Activated naive CD4-positive, alpha-beta T cell treated with anti-CD3 and anti-CD28 coated beads, Interleukin-2, amount 50 U/mL, for 24 hours (primary cell): ENCODE results near the gene CARD11.

Experiments used
- H3K27ac Mint-ChIP-seq: one replicate; pipeline ENCODE4 v1.8.0; 2021; ENCODE audit warnings: mild to moderate bottlenecking, mixed read lengths
- H3K27me3 Mint-ChIP-seq: one replicate; pipeline ENCODE4 v1.8.0; 2021; ENCODE audit warnings: mixed read lengths
- H3K36me3 Mint-ChIP-seq: one replicate; pipeline ENCODE4 v1.8.0; 2021; ENCODE audit warnings: mixed read lengths
- H3K4me1 Mint-ChIP-seq: one replicate; pipeline ENCODE4 v1.8.0; 2021; ENCODE audit warnings: mixed read lengths
- H3K4me3 Mint-ChIP-seq: one replicate; pipeline ENCODE4 v1.8.0; 2021; ENCODE audit warnings: mild to moderate bottlenecking, mixed read lengths
- H3K9me3 Mint-ChIP-seq: one replicate; pipeline ENCODE4 v1.8.0; 2021; ENCODE audit warnings: mixed read lengths

Gene CARD11

DNA sequence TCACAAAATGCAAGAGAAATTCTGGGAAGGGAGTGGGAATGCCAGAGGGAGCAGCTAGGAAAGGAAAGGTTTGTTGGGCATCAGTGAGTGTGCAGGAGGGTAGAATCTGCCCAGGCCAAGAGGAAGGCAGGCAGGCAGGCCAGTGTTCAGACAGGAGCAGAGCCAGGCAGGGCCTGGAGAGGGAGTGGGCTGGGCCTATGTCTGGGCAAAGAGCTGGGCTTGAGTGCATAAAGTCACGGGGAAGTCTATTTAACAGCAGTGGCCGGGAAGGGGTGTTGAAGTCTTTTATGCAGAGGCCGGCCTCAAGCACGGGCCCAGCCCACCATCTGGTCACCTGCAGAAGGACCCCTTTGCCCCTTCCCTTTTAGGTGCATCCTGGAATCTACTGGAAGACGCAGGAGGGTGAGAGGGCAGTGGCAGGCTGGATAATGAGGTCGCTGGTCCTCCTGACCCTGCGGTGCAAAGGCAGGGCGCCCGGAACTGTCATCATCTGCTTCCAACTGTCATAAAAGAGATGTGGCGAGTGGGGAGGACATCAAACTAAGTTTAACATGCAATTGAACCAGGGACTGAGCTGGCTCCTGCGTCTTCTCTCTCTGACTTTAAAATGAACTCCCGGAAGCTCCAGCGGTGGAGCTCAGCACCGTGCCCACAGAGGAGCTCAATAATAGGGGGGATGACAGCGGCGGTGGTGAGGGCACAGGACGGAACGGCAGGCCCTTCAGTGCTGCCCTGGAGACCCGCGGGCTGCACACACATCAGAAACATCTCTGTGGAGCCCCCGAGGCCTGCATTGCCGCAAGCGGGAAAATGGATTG lies 29.5 kb downstream of the CARD11 start:
- no peaks in the 10 kb centered on the region for H3K27me3 Mint-ChIP-seq
- peaks cover 27% of the 10 kb centered on the region for H3K36me3 Mint-ChIP-seq
- peaks cover 50% of the 10 kb centered on the region for H3K4me1 Mint-ChIP-seq
- no peak overlapping the region for H3K4me3 Mint-ChIP-seq
- H3K27ac Mint-ChIP-seq: peak overlapping the region; percentile 35
- H3K9me3 Mint-ChIP-seq: no peaks in the 10 kb centered on the region

DNA sequence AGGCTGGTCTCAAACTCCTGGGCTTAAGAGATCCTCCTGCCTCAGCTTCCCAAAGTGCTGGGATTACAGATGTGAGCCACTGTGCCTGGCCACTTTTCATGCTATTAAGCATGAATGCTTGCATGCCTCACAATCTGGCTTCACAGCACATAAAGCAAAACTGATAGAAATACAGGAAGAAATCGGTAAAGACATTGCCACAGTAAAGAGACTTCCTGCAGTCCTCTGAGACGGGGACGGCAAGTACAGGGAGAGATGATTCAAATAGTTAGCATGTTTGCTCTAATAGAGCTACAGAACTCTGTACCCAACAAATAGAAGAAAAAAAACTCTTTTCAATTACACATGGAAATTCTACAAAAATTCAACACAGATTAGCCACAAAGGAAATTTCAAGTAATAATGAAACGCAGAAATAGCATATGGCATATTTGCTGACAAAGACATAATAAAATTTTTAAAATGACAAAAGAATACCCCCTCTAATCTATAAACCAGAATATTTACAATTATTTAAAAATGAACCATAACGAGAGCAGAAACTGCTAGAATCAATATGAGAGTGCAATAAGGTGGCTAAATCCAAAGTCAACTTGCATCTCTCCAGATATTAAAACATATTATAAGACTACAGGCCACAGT lies 32.3 kb downstream of the CARD11 start:
- Mint-ChIP-seq H3K9me3 (no peaks in the 10 kb centered on the region), H3K4me1 (peaks cover 69% of the 10 kb centered on the region), H3K36me3 (peaks cover 25% of the 10 kb centered on the region), H3K27ac (peak overlapping the region; percentile 76), H3K27me3 (no peaks in the 10 kb centered on the region), H3K4me3 (peak overlapping the region; percentile 68)

DNA sequence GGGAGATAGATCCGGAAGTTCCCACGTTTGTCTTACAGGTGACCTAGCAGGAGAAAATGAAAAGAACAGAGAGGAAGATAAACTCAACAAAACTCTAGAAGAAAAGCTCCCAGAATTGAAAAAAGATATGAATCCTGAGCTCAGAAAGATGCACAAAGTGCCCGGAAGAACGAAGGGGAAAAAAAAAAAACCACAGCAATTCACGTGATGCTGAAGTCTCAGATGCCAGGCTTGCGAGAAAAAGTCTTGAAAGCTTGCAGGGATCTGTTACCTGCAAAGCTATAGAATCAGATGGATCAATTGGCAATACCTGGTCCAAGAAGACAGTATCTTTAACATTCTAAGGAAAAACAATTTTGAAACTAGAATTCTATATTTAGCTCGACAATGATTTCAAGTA lies 33.5 kb downstream of the CARD11 start:
- Mint-ChIP-seq H3K4me1 (peaks cover 77% of the 10 kb centered on the region), H3K9me3 (no peaks in the 10 kb centered on the region)

DNA sequence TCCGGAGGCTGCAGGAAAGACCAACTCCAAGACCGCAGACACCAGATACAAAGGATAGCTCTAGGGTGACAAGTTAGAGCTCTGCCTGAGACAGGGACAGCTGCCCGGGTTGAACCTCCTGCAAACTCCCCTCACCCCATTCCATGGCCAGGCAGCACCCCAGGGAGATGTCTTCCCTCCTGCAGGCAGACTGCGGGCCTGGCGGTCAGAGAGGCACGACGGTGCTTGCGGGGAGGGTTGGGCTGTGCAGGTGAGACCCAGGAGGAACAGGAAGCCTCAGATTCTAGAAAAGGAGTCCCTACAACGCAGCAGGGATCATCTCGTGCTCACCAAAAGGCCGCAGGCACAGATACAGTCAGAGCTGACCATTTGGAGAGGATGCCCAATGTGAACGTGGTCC lies 34.6 kb downstream of the CARD11 start:
- H3K27ac Mint-ChIP-seq: no peak overlapping the region
- H3K4me3 Mint-ChIP-seq: no peak overlapping the region

More for the DNA sequence above, 33.5 kb downstream of the CARD11 start:
- peak overlapping the region; percentile 37 for H3K4me3 Mint-ChIP-seq
- peaks cover 20% of the 10 kb centered on the region for H3K36me3 Mint-ChIP-seq
- H3K27ac Mint-ChIP-seq: peak overlapping the region; percentile 56
- H3K27me3 Mint-ChIP-seq: no peaks in the 10 kb centered on the region

DNA sequence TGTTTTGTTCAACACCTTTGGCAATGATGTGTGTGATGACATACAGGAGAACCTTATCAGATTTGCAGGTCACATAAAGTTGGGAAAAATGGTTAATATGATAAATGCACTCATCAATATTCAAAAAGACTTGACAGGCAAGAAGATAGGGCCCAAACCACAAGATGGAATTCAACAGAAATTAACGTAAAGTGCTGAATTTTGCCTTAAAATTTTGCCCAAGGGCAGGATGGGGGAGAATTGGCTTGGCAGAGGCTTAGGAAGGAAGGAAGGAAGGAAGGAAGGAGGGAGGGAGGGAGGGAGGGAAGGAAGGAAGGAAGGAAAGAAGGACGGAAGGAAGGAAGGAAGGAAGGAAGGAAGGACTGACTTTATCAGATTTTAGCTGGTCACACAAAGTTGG lies 35.3 kb downstream of the CARD11 start:
- Mint-ChIP-seq H3K4me3 (no peak overlapping the region), H3K27ac (peak overlapping the region; percentile 25), H3K9me3 (no peaks in the 10 kb centered on the region)

More for the DNA sequence above, 34.6 kb downstream of the CARD11 start:
- H3K27me3 Mint-ChIP-seq: no peaks in the 10 kb centered on the region
- H3K9me3 Mint-ChIP-seq: no peaks in the 10 kb centered on the region
- H3K4me1 Mint-ChIP-seq: peaks cover 77% of the 10 kb centered on the region
- peaks cover 14% of the 10 kb centered on the region for H3K36me3 Mint-ChIP-seq

DNA sequence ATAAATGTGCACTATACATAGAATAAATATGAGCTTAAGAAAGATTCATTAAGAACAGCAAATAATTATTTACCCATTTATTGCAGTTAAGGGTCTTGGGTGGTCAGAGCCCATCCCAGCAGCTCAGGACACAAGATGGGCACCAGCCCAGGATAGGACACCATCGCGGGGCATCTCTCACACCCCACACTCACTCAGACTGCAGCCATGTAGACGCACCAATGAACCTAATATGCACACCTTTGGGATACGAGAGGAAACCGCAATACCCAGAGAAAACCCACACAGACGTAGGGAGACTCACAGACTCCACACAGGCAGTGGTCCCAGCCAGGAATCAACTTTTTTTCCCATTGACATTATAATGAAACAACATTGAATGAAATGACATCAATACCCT lies 36.0 kb downstream of the CARD11 start:
- Mint-ChIP-seq H3K36me3 (peaks cover 5% of the 10 kb centered on the region), H3K4me3 (no peak overlapping the region), H3K4me1 (peaks cover 76% of the 10 kb centered on the region), H3K27me3 (no peaks in the 10 kb centered on the region), H3K27ac (peak overlapping the region; percentile 25), H3K9me3 (no peaks in the 10 kb centered on the region)

More for the DNA sequence above, 35.3 kb downstream of the CARD11 start:
- H3K36me3 Mint-ChIP-seq: peaks cover 12% of the 10 kb centered on the region
- H3K27me3 Mint-ChIP-seq: no peaks in the 10 kb centered on the region
- peaks cover 80% of the 10 kb centered on the region for H3K4me1 Mint-ChIP-seq

DNA sequence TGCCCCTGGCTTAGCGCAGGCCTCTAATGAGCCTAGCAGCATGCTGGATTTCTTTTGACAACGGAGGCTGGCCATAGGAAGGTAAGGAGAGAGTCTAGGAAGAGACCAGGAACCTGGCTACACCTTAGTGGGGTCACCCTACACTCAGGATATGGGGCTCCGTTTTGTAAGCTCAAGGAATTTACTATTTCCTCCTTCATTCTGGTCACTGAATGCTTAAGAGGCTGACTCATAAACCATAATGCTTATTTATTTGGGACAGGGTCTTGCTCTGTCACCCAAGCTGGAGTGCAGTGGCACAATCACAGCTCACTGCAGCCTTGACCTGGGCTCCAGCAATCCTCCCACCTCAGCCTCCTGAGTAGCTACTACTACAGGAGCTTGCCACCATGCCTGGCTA lies 38.4 kb downstream of the CARD11 start:
- H3K27me3 Mint-ChIP-seq: no peaks in the 10 kb centered on the region
- no peaks in the 10 kb centered on the region for H3K9me3 Mint-ChIP-seq
- H3K27ac Mint-ChIP-seq: no peak overlapping the region
- H3K36me3 Mint-ChIP-seq: peaks cover 8% of the 10 kb centered on the region
- no peak overlapping the region for H3K4me3 Mint-ChIP-seq
- H3K4me1 Mint-ChIP-seq: peaks cover 65% of the 10 kb centered on the region

DNA sequence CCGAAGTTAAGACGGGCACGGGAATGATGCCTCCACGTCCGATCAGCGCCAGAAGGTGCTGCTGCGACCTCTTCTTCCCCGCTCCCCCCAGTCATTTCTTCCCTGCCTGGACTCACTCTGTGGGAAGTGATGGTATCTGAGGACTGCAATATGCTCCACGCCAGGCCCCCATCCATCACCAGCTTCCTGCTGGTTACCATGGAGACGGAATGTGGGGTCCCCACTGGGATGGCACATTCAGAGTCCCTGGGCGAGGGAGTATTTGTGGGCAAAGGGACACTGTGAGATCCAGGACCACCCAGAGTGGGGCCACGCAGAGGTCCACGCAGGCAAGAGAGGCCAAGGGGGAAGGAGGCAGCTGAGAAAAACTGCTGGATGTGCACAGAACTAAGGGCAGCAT lies 39.7 kb downstream of the CARD11 start:
- Mint-ChIP-seq H3K9me3 (no peaks in the 10 kb centered on the region), H3K4me1 (peaks cover 60% of the 10 kb centered on the region), H3K36me3 (peaks cover 8% of the 10 kb centered on the region), H3K27me3 (no peaks in the 10 kb centered on the region), H3K4me3 (no peak overlapping the region), H3K27ac (peak overlapping the region; percentile 51)

DNA sequence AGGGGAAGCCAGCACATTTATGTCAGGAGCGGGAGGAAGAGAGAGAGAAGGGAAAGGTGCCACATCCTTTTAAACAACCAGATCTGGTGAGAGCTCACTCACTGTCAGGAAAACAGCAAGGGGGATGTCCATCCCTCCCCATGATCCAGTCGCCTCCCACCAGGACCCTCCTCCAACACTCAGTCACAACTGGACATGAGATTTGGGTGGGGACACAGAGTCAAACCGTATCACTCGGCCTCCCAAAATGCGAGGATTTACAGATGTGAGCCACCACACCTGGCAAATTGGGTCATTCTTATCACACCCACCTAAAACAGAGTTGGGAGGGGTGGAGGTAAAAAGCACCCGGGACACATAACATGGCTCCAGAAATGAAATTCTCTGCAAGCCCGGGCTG lies 41.0 kb downstream of the CARD11 start:
- Mint-ChIP-seq H3K36me3 (peaks cover 9% of the 10 kb centered on the region), H3K27me3 (no peaks in the 10 kb centered on the region), H3K9me3 (no peaks in the 10 kb centered on the region), H3K27ac (no peak overlapping the region), H3K4me3 (no peak overlapping the region), H3K4me1 (peaks cover 49% of the 10 kb centered on the region)

DNA sequence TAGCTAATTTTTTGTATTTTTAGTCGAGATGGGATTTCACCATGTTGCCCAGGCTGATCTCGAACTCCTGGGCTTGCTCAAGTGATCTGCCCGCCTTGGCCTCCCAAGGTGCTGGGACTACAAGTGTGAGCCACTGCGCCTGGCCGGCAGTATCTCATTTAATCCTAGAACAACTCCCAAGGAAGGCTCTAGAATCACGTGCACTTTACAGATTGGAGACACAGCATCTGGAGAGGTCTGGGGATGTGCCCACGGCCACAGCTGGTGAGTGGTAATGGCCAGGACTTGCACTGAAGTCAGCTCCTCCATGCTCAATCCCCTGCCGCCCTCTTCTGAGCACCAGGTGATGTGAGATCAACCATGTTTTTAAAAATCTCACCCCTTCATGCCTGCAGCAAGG lies 43.1 kb downstream of the CARD11 start:
- Mint-ChIP-seq H3K9me3 (no peaks in the 10 kb centered on the region), H3K4me1 (peaks cover 31% of the 10 kb centered on the region), H3K4me3 (no peak overlapping the region), H3K27ac (no peak overlapping the region), H3K36me3 (peaks cover 11% of the 10 kb centered on the region), H3K27me3 (no peaks in the 10 kb centered on the region)

DNA sequence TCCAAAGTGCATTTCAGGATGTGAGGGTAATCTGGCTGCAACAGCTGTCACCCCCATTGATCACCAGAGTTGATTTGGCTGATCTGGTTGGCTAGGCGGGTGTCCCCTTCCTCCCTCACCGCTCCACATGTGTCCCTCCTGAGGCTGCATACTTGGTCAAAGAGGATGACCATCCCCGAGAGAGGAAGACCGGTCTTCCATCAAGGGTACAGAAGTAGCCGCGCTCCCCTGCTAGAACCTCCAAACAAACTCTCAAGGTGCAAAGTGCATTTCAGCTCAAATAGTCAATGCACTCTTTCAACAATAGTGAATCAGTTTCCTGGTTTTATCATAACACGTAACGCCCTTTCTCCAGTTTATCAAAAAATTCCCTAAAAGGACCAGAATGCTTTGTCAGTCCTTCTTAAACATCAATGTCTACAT lies 44.6 kb downstream of the CARD11 start:
- H3K9me3 Mint-ChIP-seq: no peaks in the 10 kb centered on the region
- peak overlapping the region; percentile 62 for H3K27ac Mint-ChIP-seq
- H3K36me3 Mint-ChIP-seq: peaks cover 22% of the 10 kb centered on the region
- no peaks in the 10 kb centered on the region for H3K27me3 Mint-ChIP-seq
- peaks cover 31% of the 10 kb centered on the region for H3K4me1 Mint-ChIP-seq
- no peak overlapping the region for H3K4me3 Mint-ChIP-seq

DNA sequence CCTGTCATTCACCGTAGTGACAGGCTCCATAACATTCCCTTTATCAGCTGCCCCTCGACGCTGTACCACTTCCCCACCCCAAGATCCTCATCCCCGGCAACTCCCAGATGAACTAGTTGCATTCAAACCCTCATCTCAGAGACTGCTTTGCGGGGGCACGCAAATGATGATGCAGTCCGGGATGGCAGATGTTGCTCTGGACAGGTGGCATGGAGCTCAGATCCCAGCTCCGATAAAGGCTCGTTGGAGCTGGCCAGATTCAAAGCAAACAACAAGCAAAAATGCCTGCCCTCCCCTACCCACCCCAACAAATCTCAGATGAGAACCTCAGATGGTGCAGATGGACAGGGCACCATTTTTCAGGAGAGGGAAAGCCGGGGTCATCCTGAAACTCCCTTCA lies 46.7 kb downstream of the CARD11 start:
- Mint-ChIP-seq H3K27ac (no peak overlapping the region), H3K4me3 (no peak overlapping the region), H3K27me3 (no peaks in the 10 kb centered on the region), H3K36me3 (peaks cover 31% of the 10 kb centered on the region), H3K4me1 (peaks cover 24% of the 10 kb centered on the region), H3K9me3 (no peaks in the 10 kb centered on the region)

DNA sequence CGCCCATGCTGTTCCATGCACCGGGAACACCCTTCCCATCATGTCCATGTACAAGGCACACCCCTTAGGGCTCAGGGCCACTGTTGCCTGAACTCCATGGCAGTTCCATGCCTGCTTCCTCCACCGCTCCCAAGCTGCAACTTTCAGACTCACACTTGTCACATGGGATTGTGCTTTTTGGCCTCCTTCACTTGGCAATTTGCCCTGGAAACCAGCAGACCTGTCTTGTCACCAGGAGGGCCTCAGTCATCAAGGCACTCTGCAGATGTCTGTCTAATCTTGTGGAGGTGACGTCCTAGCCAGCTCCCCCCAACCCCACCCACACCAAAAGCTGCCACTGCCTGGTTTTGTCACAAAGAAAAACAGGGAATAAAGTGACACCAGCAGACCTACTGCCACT lies 47.5 kb downstream of the CARD11 start:
- H3K27me3 Mint-ChIP-seq: no peaks in the 10 kb centered on the region
- H3K27ac Mint-ChIP-seq: no peak overlapping the region
- H3K9me3 Mint-ChIP-seq: no peaks in the 10 kb centered on the region
- peaks cover 32% of the 10 kb centered on the region for H3K36me3 Mint-ChIP-seq
- H3K4me3 Mint-ChIP-seq: no peak overlapping the region
- H3K4me1 Mint-ChIP-seq: peaks cover 19% of the 10 kb centered on the region

DNA sequence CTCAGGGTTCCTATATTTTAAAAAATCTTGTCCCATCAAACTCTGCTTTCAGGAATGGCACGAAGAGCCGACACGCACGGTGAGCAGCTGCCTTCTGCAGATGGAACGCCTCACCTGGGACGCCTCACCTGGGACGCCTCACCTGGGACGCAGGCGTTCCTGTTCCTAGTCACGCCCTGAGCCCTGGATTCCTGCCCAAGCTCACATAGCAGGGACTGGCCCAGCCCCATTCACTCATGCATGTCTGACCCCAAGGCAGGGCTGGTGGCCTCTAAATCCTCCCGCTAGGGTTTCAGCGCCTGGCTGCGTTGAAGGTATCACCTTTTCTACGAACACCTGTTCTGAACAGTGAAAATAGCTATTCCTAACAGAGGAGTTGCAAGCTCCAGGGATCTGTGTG lies 49.8 kb downstream of the CARD11 start:
- no peak overlapping the region for H3K27ac Mint-ChIP-seq
- H3K4me1 Mint-ChIP-seq: peaks cover 22% of the 10 kb centered on the region
- H3K9me3 Mint-ChIP-seq: no peaks in the 10 kb centered on the region
- H3K27me3 Mint-ChIP-seq: no peaks in the 10 kb centered on the region
- no peak overlapping the region for H3K4me3 Mint-ChIP-seq
- peaks cover 41% of the 10 kb centered on the region for H3K36me3 Mint-ChIP-seq

DNA sequence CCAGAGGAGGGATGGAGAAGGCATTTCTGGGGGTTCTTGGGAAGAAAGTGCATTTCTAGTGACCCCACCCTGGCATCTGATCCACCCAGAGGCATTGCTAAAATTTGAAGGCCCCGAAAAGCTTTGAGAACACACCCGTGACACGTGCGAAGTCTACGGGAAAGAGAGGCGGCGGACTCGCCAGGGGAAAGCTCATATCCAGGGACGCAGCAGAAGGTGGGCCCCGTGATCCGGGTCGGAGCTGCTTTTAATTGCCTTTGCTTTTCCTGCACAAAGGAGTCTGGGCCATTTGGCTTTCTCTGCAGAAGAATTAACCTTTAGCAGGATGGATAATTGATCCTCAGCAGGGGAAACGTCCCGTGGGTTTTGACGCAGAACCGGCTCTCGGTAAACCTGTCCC lies 50.3 kb downstream of the CARD11 start:
- no peak overlapping the region for H3K27ac Mint-ChIP-seq

DNA sequence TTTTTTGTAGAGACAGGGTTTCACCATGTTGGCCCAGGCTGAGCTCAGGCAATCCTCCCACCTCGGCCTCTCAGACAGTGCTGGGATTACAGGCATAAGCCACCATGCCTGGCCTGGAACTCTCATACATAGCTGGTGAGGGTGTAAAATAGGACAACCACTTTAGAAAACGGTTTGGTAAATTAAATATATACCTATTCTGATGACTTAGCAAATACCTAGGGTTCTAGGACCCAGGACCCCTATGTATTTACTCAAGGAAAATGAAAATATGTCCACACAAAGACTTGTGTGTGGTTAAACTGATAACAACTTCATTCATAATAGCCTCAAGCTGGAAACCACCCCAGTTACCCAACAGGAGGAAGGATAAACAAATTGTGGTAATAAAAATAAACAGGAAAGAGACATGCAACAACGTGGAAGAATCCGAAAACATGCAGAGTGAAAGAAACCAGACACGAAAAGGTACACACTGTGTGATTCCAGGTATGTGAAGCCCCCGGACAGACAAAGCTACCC lies 52.7 kb downstream of the CARD11 start:
- Mint-ChIP-seq H3K36me3 (peaks cover 46% of the 10 kb centered on the region), H3K9me3 (no peaks in the 10 kb centered on the region), H3K4me3 (no peak overlapping the region), H3K4me1 (peaks cover 43% of the 10 kb centered on the region), H3K27ac (no peak overlapping the region), H3K27me3 (no peaks in the 10 kb centered on the region)

More for the DNA sequence above, 50.3 kb downstream of the CARD11 start:
- Mint-ChIP-seq H3K36me3 (peaks cover 44% of the 10 kb centered on the region), H3K4me1 (peaks cover 24% of the 10 kb centered on the region), H3K9me3 (no peaks in the 10 kb centered on the region), H3K4me3 (no peak overlapping the region), H3K27me3 (no peaks in the 10 kb centered on the region)
